ENCODE data around the gene ANK2. TPM values are rescaled to one million over a fixed set of nuclear protein-coding genes. Genes with fewer than 3 reads are reported as not detected.

The ANK2 gene
- total RNA-seq, 1 experiment from 2014 or later = 5.6 TPM

GRCh38 chr4:113031212-113031611, 18.2 kb upstream of the ANK2 start:
- no TSS peak for BruUV-seq (replicated peaks)
- H3K36me3 ChIP-seq (ENCODE audit: control insufficient read depth in 1 of 2, insufficient read depth in 2 of 2, low read length in 2 of 2) = no peaks in the 10 kb centered on the region
- no peaks in the 10 kb centered on the region for H4K20me1 ChIP-seq (ENCODE audit: insufficient read depth)
- H3K4me2 ChIP-seq (ENCODE audit: low read length) = no peak overlapping the region
- CTCF ChIA-PET = no interaction called here
- no peaks in the 10 kb centered on the region for H3K79me2 ChIP-seq (ENCODE audit: insufficient read depth, low read length)
- H3K9ac ChIP-seq (ENCODE audit: low read length) = no peak overlapping the region
- no peak overlapping the region for H3K27ac ChIP-seq (ENCODE audit: low read depth, low read length)
- DNase-seq (ENCODE audit: low read depth, low spot score) = no peak
- RAD21 ChIA-PET (ENCODE audit: low non-redundant PET in 1 of 2, low total read pairs in 2 of 2, uncharacterized antibody in 2 of 2, unreplicated experiment in 2 of 2) = no interaction called here
- TF ChIP-seq EZH2 (IDR thresholded peaks at IDR 0.05) = no peak
- no peak for TF ChIP-seq YY1 (IDR thresholded peaks at IDR 0.05; ENCODE audit: extremely low read depth, insufficient replicate concordance, low read depth, low read length)
- TF ChIP-seq ZNF274 (IDR thresholded peaks at IDR 0.05; ENCODE audit: low read depth, low read length) = no peak
- no peak for TF ChIP-seq TCF7L2 (IDR thresholded peaks at IDR 0.05; ENCODE audit: borderline replicate concordance, extremely low read depth, insufficient read depth, insufficient read length)
- no peak for TF ChIP-seq FOSL1 (IDR thresholded peaks at IDR 0.05; ENCODE audit: low read depth)
- TF ChIP-seq ELF1 (IDR thresholded peaks at IDR 0.05; ENCODE audit: borderline replicate concordance, low read depth) = no peak
- TF ChIP-seq EGR1 (IDR thresholded peaks at IDR 0.05; ENCODE audit: low read depth) = no peak
- no peak for TF ChIP-seq SRF (IDR thresholded peaks at IDR 0.05; ENCODE audit: low read depth)
- no peak overlapping the region for H2AFZ ChIP-seq (ENCODE audit: low read depth, low read length, poor library complexity, severe bottlenecking)
- no peaks in the 10 kb centered on the region for H3K4me1 ChIP-seq (ENCODE audit: control insufficient read depth in 1 of 2, insufficient read depth in 2 of 2, low read length in 2 of 2)
- H3K27me3 ChIP-seq (ENCODE audit: insufficient read depth, low read length) = no peaks in the 10 kb centered on the region
- no peak for ATAC-seq
- H3K9me3 ChIP-seq (ENCODE audit: control insufficient read depth in 1 of 2, insufficient read depth in 1 of 2, low read depth in 1 of 2, low read length in 2 of 2) = no peaks in the 10 kb centered on the region
- H3K4me3 ChIP-seq (replicated peaks in 1 of 2; ENCODE audit: low read depth in 1 of 2, low read length in 2 of 2) = no peak overlapping the region
- no peaks in the 10 kb centered on the region for H3K9me2 ChIP-seq (ENCODE audit: insufficient read depth)
- intact Hi-C loops (cut with micrococcal nuclease) = no loop called here
- POLR2A ChIA-PET = no interaction called here

- Histone ChIP-seq H3K9ac (ENCODE audit: low read length) (no peak overlapping the region), H4K20me1 (ENCODE audit: insufficient read depth) (no peaks in the 10 kb centered on the region), H3K27ac (ENCODE audit: low read depth, low read length) (no peak overlapping the region), H2AFZ (ENCODE audit: low read depth, low read length, poor library complexity, severe bottlenecking) (no peak overlapping the region), H3K79me2 (ENCODE audit: insufficient read depth, low read length) (no peaks in the 10 kb centered on the region), H3K4me1 (ENCODE audit: control insufficient read depth in 1 of 2, insufficient read depth in 2 of 2, low read length in 2 of 2) (no peaks in the 10 kb centered on the region), H3K4me2 (ENCODE audit: low read length) (no peak overlapping the region), H3K27me3 (ENCODE audit: insufficient read depth, low read length) (no peaks in the 10 kb centered on the region), H3K4me3 (replicated peaks in 1 of 2; ENCODE audit: low read depth in 1 of 2, low read length in 2 of 2) (no peak overlapping the region), H3K9me2 (ENCODE audit: insufficient read depth) (no peaks in the 10 kb centered on the region), H3K9me3 (ENCODE audit: control insufficient read depth in 1 of 2, insufficient read depth in 1 of 2, low read depth in 1 of 2, low read length in 2 of 2) (no peaks in the 10 kb centered on the region), H3K36me3 (ENCODE audit: control insufficient read depth in 1 of 2, insufficient read depth in 2 of 2, low read length in 2 of 2) (no peaks in the 10 kb centered on the region)
- DNase-seq (ENCODE audit: low read depth, low spot score) (no peak), ATAC-seq (no peak)
- intact Hi-C loops (cut with micrococcal nuclease) = no loop called here
- TF ChIP-seq TCF7L2 (IDR thresholded peaks at IDR 0.05; ENCODE audit: borderline replicate concordance, extremely low read depth, insufficient read depth, insufficient read length) (no peak), POLR2AphosphoS5 (IDR thresholded peaks at IDR 0.05; ENCODE audit: low read depth, low read length) (no peak), ZBTB33 (IDR thresholded peaks at IDR 0.05; ENCODE audit: extremely low read depth, insufficient replicate concordance, low read length) (no peak), MAX (IDR thresholded peaks at IDR 0.05) (no peak), RAD21 (IDR thresholded peaks at IDR 0.05; ENCODE audit: low read depth) (no peak), CEBPB (IDR thresholded peaks at IDR 0.05; ENCODE audit: low read depth) (no peak), JUND (IDR thresholded peaks at IDR 0.05) (no peak), ATF3 (IDR thresholded peaks at IDR 0.05) (no peak), POLR2A (IDR thresholded peaks at IDR 0.05; ENCODE audit: borderline replicate concordance, extremely low read depth, insufficient read depth, insufficient read length) (no peak), EZH2phosphoT487 (IDR thresholded peaks at IDR 0.05; ENCODE audit: borderline replicate concordance) (no peak)
- RAD21 ChIA-PET (ENCODE audit: low non-redundant PET in 1 of 2, low total read pairs in 2 of 2, uncharacterized antibody in 2 of 2, unreplicated experiment in 2 of 2) = no interaction called here
- BruUV-seq (replicated peaks) = no TSS peak
- POLR2A ChIA-PET = no interaction called here
- CTCF ChIA-PET = no interaction called here
These were observed 8.7 kb upstream of the ANK2 start for GRCh38 chr4:113040793-113041192.
